GM12873 (cell line): ENCODE data around the gene CNTNAP2.

ENCODE experiments used
- TF ChIP-seq, protein P1 (sequence below): IDR thresholded peaks from 2 replicates; pipeline ENCODE4 v1.5.1; 2012; ENCODE audit warnings: low read depth, mild to moderate bottlenecking, moderate library complexity, low read length, control low read depth; ENCODE audit not compliant: insufficient read depth; ENCODE audit errors: missing control alignments

CNTNAP2 gene

GRCh38 chr7:147089608-147090007 is 973.0 kb downstream of the CNTNAP2 start:
- TF ChIP-seq, protein P1, sequence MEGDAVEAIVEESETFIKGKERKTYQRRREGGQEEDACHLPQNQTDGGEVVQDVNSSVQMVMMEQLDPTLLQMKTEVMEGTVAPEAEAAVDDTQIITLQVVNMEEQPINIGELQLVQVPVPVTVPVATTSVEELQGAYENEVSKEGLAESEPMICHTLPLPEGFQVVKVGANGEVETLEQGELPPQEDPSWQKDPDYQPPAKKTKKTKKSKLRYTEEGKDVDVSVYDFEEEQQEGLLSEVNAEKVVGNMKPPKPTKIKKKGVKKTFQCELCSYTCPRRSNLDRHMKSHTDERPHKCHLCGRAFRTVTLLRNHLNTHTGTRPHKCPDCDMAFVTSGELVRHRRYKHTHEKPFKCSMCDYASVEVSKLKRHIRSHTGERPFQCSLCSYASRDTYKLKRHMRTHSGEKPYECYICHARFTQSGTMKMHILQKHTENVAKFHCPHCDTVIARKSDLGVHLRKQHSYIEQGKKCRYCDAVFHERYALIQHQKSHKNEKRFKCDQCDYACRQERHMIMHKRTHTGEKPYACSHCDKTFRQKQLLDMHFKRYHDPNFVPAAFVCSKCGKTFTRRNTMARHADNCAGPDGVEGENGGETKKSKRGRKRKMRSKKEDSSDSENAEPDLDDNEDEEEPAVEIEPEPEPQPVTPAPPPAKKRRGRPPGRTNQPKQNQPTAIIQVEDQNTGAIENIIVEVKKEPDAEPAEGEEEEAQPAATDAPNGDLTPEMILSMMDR: no peak

DNA sequence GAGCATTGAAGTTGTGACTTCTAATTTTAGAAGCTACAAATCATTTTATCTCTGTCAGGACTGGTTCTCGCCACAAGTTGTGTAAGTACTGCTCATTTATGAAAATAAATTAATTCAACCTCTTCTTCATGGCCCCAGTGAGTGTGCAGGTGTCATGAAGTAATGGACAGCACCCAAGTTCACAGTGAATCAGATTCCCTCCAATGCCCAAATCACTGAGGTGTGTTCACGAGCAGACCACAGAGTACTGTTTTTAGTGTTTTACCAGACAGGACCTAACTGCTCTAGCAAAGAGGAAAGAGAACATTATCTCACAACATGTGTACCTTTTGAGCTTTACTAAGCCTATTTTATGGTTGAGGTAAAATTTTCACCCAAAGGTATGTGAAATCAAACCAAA is 980.0 kb downstream of the CNTNAP2 start:
- TF ChIP-seq, protein P1: no peak

DNA sequence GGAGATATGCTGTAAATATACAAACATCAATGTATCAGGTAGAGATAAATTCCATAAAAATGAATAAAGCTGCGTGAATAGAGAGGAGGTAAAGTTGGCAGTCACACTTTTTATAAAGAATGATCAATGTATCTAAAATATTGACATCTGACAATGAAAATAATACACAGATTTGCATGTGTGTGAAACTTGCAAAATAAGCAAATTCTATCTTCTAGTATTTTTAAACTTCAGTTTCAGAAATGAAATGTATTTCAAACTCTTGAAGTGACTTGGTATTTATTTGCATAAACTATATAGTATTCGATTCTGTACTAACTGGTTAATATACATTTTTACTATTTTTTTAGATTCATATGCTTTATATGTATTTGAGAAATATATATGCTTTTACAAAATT is 986.6 kb downstream of the CNTNAP2 start:
- TF ChIP-seq, protein P1: no peak

GRCh38 chr7:147106746-147107145 is 990.1 kb downstream of the CNTNAP2 start:
- TF ChIP-seq, protein P1: no peak

DNA sequence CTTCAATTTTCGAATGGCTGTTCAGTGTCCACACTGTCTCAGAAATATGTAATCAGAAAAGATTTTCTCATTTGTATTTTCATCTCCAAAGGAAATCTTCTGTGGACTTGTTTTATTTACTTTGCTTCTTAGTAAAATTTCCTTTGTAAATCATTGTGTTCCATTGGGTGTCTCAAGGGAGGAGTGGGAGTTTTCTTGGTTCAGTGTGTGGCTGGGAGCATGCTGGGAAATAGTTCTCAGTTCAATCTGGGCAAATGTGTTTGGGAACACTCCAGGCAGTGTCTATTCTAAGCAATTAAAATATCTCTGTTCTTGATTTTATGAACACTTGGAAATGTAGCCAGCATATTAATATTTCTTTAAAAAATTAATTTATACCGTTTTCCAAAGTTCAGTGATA is 1019.8 kb downstream of the CNTNAP2 start:
- TF ChIP-seq, protein P1: no peak

- TF ChIP-seq, protein P1: no peak
Measured at GRCh38 chr7:147145194-147145593, 1028.6 kb downstream of the CNTNAP2 start.

DNA sequence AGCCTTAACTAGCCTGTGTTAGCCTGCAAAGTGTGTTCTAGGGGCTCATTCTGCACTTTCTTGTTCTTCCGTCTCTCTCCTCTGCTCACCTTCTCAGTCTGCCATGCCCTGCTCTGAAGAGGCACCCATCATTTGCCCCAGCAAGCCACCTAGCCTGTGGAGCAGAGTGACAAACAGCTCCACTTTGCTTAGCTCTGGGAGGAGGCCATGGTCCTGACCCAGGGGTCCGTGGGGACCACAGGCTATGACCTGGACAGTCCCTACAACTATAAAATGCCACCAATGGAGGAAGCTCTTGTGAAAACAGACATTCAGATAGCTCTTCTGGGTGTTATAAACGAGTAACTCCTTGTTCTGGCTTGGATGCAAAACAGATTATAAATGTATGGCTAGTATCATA is 1029.6 kb downstream of the CNTNAP2 start:
- TF ChIP-seq, protein P1: no peak
